ENCODE results near the gene RPS6KC1. TPM values are rescaled to one million over a fixed set of nuclear protein-coding genes. Genes with fewer than 3 reads are reported as not detected.

The RPS6KC1 gene
- total RNA-seq, 2 experiments from 2014 or later: 6.2 to 7.0 TPM

- Histone ChIP-seq H3K27ac (ENCODE audit: low read depth in 1 of 2, low read length in 2 of 2) (no peak overlapping the region), H3K9me3 (ENCODE audit: control insufficient read depth in 1 of 2, insufficient read depth in 1 of 2, low read length in 2 of 2) (peaks cover 7 to 13% of the 10 kb centered on the region in 2 experiments), H3K4me3 (ENCODE audit: low read length) (no peak overlapping the region), H3K27me3 (ENCODE audit: control insufficient read depth in 1 of 2, insufficient read depth in 2 of 2, low read length in 2 of 2) (no peaks in the 10 kb centered on the region), H3K4me1 (ENCODE audit: insufficient read depth, low read length) (no peaks in the 10 kb centered on the region), H3K36me3 (ENCODE audit: insufficient read depth, low read length) (peaks cover 11% of the 10 kb centered on the region)
- no peak for TF ChIP-seq CTCF (IDR thresholded peaks at IDR 0.05)
- ChIA-PET CTCF (no interaction called here), POLR2A (no interaction called here)
- H3K9me3 Mint-ChIP-seq: peaks cover 4% of the 10 kb centered on the region
- no peak overlapping the region for H3K4me3 Mint-ChIP-seq
- H3K27ac Mint-ChIP-seq: no peak overlapping the region
- intact Hi-C loops (cut with DNase I, micrococcal nuclease): no loop called here
- H3K27me3 Mint-ChIP-seq: no peaks in the 10 kb centered on the region
- DNase-seq (no peak), ATAC-seq (ENCODE audit: poor library complexity) (no peak)
- H3K4me1 Mint-ChIP-seq (ENCODE audit: low read depth): no peaks in the 10 kb centered on the region
- H3K36me3 Mint-ChIP-seq (ENCODE audit: low read depth): peaks cover 77% of the 10 kb centered on the region
Measured at GRCh38 chr1:213264531-213264930, 213.5 kb downstream of the RPS6KC1 start.

GRCh38 chr1:213266983-213267772 lies 216.1 kb downstream of the RPS6KC1 start:
- H3K4me1 Mint-ChIP-seq (ENCODE audit: low read depth): no peaks in the 10 kb centered on the region
- H3K4me3 ChIP-seq (ENCODE audit: low read length): no peak overlapping the region
- H3K4me3 Mint-ChIP-seq: no peak overlapping the region
- H3K4me1 ChIP-seq (ENCODE audit: insufficient read depth, low read length): no peaks in the 10 kb centered on the region
- DNase-seq (no peak), ATAC-seq (ENCODE audit: poor library complexity) (no peak)
- no peaks in the 10 kb centered on the region for H3K27me3 ChIP-seq (ENCODE audit: control insufficient read depth in 1 of 2, insufficient read depth in 2 of 2, low read length in 2 of 2)
- H3K9me3 ChIP-seq (ENCODE audit: control insufficient read depth in 1 of 2, insufficient read depth in 1 of 2, low read length in 2 of 2): peaks cover 7 to 13% of the 10 kb centered on the region in 2 experiments
- intact Hi-C loops (cut with DNase I, micrococcal nuclease): no loop called here
- H3K27ac Mint-ChIP-seq: no peak overlapping the region
- POLR2A ChIA-PET: no interaction called here
- H3K27me3 Mint-ChIP-seq: no peaks in the 10 kb centered on the region
- peaks cover 85% of the 10 kb centered on the region for H3K36me3 Mint-ChIP-seq (ENCODE audit: low read depth)
- peaks cover 4% of the 10 kb centered on the region for H3K9me3 Mint-ChIP-seq
- CTCF ChIA-PET: no interaction called here
- no peak overlapping the region for H3K27ac ChIP-seq (ENCODE audit: low read depth in 1 of 2, low read length in 2 of 2)
- TF ChIP-seq CTCF (IDR thresholded peaks at IDR 0.05): no peak
- H3K36me3 ChIP-seq (ENCODE audit: insufficient read depth, low read length): peaks cover 11% of the 10 kb centered on the region

GRCh38 chr1:213268221-213268620 lies 217.2 kb downstream of the RPS6KC1 start:
- no peak for TF ChIP-seq CTCF (IDR thresholded peaks at IDR 0.05)
- no peak overlapping the region for H3K27ac ChIP-seq (ENCODE audit: low read depth in 1 of 2, low read length in 2 of 2)
- ATAC-seq (ENCODE audit: poor library complexity) (no peak), DNase-seq (no peak)
- no peaks in the 10 kb centered on the region for H3K27me3 ChIP-seq (ENCODE audit: control insufficient read depth in 1 of 2, insufficient read depth in 2 of 2, low read length in 2 of 2)
- Mint-ChIP-seq H3K9me3 (peaks cover 4% of the 10 kb centered on the region), H3K4me3 (no peak overlapping the region), H3K27ac (no peak overlapping the region), H3K27me3 (no peaks in the 10 kb centered on the region), H3K36me3 (ENCODE audit: low read depth) (peaks cover 84% of the 10 kb centered on the region), H3K4me1 (ENCODE audit: low read depth) (no peaks in the 10 kb centered on the region)
- no peak overlapping the region for H3K4me3 ChIP-seq (ENCODE audit: low read length)
- ChIA-PET CTCF (no interaction called here), POLR2A (no interaction called here)
- H3K4me1 ChIP-seq (ENCODE audit: insufficient read depth, low read length): no peaks in the 10 kb centered on the region
- H3K36me3 ChIP-seq (ENCODE audit: insufficient read depth, low read length): peaks cover 3% of the 10 kb centered on the region
- intact Hi-C loops (cut with DNase I, micrococcal nuclease): no loop called here
- H3K9me3 ChIP-seq (ENCODE audit: control insufficient read depth in 1 of 2, insufficient read depth in 1 of 2, low read length in 2 of 2): peaks cover 7 to 13% of the 10 kb centered on the region in 2 experiments

Measured in CD4-positive, alpha-beta T cell (primary cell).